DMS79 (cell line): ENCODE results near the gene FBXO17.

ENCODE experiments used
- DNase-seq: peaks from one replicate; lab custom pipeline; 2025; lab: John Stamatoyannopoulos, UW

FBXO17 gene

DNA sequence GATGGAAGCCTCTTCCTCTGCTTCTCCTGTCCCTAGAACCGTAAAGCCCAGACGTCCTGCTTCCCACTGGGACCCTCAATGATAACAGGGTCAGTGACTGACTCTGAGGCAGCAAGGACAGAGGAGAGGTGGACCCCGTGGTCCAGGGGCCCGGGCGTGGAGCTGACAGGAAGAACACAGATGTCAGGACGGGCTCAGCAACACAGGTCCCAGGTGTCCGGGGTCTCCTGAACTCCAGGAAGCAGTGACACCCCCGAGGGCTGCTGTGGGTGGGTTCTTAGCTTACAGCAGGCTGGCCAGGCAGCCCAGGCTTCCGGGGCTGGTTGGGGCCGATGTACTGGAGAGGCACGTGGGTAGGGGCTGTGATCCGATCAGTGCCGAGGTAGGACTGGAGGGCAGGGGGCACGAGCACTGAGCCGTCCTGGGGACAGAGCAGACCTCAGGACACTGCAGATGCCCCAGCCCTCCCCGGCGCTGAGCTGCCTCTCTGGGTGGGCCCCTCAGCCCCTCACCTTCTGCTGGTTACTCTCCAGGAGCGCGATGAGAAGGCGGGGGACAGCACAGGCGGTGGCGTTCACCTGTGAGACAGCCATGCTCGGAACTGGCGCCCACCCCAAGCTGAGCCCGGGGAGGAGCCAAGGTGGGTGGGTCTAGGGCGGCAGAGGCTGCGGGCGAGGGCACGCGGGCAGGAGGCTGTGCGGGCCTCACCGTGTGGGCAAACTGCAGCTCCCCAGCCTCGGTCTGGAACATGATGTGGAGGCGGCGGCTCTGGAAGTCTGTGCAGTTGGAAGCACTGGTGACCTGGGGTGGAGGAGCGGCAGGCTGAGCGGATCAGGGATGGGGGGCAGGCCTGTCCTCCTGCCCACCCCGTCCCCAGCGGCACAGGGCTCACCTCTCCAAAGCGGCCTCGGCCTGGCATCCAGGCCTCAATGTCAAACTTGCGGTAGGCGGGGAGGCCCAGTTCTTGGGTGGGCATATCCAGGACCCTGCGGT is 59.9 kb downstream of the FBXO17 start:
- no peak for DNase-seq

DNA sequence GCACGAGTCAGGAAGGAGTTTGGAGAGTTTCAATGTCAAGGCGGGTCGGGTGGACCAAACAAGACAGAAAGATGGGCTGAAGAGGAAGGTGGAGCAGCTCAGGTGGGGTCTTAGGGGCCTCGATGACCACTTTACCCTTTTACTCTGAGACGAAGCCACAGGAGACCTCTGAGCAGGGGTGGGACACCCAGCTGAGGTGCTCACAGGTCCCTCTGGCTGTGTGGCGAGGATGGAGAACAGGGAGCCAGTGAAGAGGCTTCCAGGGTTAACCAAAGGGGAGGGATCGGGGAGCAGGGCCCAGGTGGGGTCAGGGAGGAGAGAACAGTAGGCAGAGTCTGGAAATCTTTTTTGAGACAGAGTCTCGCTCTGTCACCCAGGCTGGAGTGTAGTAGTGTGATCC is 61.6 kb downstream of the FBXO17 start:
- DNase-seq = no peak

DNA sequence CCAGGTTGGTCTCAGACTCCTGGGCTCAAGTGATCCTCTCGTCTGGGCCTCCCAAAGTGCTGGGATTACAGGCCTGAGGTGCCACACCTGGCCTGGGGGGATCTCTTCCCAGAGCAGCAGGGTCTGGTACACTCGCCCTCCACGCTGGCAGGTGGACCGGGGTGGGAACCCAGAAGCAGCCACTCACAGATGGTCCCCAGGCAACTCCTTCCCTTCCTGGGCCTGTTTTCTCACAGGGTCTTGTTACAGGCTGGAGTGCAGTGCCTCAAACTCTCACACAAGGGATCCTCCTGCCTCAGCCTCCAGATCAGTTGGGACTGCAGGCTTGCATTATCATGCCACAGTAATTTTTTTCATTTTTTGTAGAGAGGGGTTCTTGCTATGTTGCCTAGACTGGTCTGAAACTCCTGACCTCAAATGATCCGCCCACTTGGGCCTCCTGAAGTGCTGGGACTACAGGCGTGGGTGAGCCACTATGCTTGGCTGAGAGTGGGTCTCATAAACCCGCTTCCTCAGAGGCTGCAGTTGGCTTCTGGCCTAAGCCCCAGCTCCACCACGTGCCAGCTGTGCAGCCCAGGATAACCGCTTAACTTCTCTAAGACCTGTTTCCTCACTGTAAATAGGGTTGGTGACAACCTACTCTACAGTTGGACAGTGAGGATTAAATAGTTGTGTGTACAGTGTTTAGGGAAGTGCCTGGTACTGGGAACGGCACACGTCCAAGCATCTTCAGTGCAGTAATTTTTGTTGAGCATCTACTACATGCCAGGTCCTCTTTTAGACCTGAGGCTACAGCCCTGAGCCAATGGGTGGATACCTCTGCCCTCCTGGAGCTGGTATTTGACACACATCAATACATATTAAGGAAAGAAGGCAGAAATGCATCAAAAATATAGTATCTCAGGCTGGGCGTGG is 62.7 kb downstream of the FBXO17 start:
- DNase-seq = no peak

DNA sequence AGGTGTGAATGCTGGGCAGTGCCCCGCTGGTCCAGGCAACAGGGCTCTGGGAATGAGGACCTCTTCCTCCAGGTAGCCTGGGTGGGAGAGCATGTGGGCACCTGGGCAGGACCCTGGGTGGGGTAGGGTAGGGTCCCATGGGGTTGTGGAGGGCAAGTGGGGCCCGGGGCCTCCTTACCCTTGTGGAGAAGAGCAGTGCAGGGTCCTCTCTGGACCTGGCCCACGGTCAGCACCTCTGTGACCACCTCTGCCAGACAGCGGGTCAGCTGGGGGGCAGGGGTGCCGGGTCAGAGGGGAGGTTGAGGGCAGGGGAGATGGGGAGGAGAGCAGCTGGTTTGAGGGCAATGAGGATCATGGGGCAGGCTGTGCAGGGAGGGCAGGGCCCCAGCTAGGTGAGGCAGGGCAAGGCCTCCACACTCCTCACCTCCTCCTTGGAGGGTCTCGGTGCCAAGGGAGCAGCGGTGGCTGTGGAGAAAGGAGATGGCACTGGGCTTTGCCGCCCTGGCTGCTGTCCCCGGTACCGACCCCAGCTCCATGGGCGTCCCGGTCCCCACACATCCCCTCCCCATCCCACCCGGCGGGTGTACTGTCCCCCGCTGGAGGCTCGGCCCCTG is 64.0 kb downstream of the FBXO17 start:
- no peak for DNase-seq

DNA sequence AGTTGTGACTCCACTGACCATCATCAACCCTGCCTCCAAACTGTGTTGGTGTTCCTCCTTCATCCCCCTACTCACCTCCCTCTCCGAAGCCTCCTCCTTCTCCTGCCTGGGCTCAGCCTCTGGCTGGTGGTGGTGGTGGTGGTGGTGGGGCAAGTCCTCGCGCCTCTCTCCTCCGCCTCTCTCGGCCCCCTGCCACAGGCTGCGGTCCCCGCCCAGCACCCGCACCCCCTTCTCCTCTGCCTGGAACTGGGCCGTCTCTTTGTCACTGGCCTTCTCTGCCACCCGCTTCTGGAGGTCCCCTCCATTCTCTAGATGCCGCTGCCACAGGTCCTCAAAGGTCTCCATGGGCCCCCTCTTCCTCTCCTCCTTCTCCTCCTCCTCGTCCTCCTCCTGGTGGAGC is 65.1 kb downstream of the FBXO17 start:
- DNase-seq = no peak

DNA sequence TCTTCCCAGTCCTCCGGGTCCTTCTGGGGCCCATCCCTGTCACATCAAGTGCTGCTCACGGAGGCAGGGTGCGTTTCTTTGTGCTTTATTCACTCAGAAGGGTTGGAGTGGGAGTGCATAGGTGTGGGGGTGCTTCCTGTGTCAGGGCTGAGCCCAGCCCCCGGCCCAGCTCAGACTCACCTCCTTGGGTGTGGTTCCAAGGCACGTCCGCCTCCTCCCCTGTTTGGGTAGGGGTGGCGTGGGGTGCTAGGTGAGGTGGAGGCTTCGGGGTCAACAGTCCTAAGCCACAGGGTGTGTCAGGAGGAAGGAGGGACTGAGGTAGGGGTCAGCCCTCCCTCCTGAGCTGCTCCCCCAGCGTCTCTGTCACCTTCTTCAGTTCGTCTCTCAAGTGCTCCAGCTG is 66.6 kb downstream of the FBXO17 start:
- DNase-seq = no peak

DNA sequence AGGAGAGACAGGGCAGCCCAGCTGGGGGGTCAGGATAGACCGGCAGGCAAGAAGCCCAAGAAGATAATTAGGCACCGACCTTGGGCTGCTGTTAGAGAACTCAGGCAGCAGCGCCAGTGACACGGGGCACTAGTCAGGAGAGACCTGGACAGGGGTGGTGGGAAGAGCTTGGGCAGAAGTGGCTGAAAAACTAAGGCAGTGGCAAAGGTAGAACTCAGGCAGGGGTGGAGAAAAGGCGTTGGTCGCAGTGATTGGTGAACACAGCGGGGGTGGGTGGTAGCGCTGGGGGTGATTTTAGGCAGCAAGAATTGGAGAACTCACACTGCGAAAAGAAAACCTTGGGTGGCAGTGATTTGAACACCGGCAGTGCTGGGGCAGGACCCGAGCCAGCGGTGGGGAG is 67.9 kb downstream of the FBXO17 start:
- no peak for DNase-seq

DNA sequence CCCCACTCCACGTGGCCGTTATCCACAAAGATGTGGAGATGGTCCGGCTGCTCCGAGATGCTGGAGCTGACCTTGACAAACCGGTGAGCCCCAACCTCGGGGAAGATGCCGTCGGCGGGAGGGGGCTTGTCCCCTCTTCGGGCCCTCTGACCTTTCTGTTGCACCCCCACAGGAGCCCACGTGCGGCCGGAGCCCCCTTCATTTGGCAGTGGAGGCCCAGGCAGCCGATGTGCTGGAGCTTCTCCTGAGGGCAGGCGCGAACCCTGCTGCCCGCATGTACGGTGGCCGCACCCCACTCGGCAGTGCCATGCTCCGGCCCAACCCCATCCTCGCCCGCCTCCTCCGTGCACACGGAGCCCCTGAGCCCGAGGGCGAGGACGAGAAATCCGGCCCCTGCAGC is 68.3 kb downstream of the FBXO17 start:
- no peak for DNase-seq

DNA sequence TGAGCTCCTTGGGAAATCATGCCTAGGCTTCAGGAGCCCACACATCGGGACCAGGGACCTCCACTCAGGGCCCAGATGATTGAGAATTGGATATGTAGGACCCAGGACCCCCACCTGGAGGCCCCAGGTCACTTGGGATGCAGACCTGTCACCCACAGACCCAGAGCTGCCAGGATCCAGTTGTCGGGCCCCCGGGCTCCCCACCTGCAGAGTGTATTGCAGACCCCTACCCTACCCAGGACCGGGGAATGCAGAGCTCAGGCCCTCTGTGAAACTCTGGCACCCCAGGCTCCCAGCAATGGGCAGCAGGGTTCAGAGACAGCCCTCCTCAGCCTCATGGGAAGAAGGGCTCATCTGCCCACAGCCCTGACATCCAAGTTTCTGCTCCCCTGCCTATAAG is 69.9 kb downstream of the FBXO17 start:
- DNase-seq = no peak

DNA sequence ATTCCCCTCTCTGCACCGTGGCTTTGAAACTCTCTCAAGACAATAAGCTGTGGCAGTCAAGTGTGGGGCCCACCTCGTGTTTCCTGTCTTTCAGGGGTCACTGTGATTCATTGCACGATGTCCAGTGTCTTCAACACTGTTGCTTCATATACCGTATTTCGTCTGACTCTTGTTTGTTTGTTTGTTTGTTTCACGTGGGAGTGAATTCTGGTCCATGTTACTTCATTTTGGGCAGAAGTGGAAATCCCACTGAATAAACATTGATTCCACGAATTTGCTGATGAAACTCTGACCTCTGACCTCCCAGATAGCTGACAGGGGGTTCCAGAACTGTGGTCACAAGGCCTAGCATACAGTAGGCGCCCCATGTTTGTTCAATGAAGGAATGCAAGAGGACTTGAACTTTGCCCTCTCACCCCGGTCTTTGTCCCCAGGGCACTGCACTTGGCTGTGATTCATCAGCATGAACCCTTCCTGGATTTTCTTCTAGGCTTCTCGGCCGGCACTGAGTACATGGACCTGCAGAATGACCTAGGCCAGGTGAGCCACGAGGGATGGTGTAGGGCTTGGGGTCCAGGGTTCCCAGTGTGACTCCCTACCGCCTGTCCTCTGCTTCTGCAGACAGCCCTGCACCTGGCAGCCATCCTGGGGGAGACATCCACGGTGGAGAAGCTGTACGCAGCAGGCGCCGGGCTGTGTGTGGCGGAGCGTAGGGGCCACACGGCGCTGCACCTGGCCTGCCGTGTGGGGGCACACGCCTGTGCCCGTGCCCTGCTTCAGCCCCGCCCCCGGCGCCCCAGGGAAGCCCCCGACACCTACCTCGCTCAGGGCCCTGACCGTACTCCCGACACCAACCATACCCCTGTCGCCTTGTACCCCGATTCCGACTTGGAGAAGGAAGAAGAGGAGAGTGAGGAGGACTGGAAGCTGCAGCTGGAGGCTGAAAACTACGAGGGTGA is 70.7 kb downstream of the FBXO17 start:
- no peak for DNase-seq

DNA sequence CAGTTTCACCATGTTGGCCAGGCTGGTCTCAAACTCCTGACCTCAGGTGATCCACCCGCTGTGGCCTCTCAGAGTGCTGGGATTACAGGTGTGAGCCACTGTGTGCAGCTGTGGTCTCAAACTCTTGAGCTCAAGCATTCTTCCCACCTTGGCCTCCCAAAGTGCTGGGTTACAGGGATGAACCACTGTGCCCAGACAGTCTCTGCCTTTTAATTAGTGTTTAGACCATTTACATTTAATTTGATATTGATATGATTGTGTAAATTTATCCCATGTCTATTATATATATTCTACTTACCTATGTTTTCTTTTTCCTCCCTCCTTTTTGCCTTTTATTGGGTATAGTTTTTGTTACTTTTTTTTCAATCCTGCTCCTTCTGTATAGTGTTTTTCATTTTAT is 73.9 kb downstream of the FBXO17 start:
- DNase-seq = no peak

DNA sequence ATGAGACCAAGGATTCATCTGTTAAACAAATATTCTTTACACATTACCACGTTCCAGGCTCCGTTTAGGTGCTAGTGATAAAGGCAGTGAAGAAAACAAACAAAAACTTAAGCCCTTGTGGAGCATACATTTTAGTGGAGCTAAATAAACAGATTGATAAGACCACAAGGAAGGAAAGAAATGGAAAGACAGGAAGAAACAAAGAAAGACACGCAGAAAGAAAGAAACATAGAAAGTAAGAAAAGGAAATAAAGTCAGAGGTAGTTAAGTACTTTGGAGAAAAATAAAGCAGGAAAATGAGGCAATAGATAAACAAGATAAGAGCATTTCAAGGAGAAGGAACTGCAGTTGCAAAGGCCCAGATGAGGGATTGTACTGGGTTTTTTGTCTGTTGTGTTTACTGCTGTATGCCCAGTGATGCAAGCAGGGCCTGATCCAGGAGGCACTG is 74.8 kb downstream of the FBXO17 start:
- DNase-seq = no peak

DNA sequence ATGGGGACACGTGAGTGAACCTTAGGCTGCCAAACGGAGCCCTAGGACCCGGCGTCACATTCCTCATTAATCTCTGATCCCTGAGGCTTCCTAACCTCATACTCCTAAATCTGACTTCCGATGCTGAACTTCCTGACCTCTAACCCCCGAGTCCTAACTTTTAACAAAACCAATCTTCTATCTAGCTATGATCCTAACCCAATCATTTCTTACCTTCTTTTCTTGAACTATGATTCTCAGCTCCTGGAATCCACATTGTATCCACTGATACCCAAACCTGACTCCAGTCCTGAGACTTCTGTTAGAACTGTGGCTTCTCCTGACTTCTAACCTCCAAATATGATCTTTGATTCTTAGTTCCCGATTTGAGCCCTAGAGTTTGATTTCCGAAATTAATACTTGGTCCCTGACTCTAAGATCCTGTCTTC is 75.3 kb downstream of the FBXO17 start:
- DNase-seq = no peak

DNA sequence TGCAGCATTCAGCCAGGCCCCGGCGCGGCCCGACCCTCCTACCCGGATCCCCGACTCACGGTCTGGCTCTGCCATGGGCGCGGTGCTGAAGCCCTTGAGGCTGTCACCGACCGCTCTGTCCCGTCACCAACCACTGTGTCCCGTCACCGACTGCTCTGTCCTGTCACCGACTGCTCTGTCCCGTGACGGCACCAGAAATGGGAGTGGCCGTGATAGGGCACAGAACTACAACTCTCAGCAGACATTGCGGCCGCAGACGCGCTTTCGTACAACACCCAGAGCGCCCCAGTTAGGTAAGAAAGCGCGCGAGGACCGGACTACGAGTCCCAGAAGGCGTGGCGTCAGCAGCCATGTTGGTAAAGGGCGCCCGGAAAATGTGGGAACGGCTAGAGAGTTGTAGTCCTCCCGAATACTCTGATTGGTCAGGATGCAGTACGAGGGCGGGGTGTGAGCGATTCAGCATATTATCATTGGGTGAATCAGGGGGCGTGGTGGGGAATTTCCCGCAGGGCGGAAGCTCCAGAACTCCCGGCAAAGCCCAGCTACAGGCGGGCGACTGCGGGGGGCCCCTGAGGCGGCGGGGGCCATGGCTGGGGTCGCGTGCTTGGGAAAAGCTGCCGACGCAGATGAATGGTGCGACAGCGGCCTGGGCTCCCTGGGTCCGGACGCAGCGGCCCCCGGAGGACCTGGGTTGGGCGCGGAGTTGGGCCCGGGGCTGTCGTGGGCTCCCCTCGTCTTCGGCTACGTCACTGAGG is 75.9 kb downstream of the FBXO17 start, which contains the start of the genes NFKBIB and SIRT2:
TSS of gene NFKBIB (plus strand) at position 523 of the 755 bp plus-strand sequence. CDS start at position 587, 64 bp downstream.
TSS of gene SIRT2 (minus strand) at position 172 of the 755 bp plus-strand sequence. CDS start at position 75, 97 bp downstream.
- DNase-seq = peak; percentile 100

DNA sequence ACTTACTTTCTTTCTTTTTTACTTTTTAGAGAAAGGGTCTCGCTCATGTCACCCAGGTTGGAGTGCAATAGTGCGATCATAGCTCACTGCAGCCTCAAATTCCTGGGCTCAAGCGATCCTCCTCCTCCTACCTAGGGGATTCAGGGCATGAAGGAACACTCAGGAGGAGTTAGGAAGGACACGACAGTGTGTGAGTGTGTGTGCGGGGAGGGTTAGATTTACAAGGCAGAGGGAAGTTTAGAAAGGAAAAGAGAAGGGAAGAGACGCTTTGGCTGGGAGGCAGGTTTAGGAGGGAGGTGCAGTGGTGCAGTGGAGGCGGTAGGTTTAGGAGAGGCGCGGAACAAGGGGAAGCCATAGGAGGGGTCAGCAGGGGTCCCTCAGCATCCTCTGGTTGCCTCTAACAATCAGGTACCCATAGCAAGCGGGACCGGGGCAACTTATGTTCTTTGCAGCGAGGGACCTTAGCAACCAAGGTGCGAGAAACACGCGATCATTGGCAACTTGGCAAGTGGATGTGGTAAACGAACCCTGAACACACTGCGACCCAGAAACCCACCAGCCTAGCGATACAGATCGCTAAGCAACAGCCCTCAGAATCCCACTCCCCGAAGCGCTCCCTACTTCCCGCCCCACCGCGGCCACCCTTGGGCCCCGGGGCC is 76.6 kb downstream of the FBXO17 start:
- DNase-seq = no peak

DNA sequence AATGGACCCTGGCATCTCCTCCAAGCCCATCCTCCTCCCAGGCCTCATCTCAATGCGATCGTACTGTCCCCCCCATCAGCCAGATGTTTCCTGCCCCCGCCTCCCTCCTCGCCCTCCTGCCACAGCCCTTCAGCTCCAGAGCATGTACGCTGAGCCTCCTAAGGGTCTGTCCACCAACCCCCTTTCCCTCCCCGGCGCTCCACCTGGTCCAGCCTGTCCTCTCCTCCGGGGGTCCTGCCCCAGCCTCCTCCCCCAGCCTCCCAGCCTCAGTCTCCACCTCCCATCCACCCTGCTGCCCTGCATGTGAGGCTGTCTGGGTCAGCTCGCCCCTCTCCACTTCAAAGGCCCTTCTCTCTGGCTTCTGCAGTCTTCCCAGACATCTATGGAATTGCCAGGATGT is 80.6 kb downstream of the FBXO17 start:
- no peak for DNase-seq

DNA sequence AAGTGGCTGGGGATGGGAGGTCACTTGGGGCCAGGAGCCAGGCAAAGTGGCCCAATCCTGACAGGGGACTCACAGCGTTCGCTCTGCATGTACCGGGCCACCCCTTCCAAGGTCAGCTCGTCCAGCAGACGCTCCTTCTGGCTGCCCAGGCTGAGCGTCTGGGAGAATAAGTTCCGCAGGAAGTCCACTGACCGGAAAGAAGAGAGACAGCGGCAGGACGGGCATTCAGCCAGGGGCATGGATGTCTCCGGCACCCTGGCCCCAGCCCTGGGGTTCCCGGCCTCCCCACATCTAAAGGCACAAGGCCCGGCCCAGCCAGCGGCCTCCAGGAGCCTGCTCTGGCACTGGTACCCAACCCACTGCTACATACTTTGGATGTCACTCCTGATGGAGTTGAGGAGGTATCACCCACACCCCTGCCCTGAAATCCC is 82.2 kb downstream of the FBXO17 start:
- peak; percentile 70 for DNase-seq

DNA sequence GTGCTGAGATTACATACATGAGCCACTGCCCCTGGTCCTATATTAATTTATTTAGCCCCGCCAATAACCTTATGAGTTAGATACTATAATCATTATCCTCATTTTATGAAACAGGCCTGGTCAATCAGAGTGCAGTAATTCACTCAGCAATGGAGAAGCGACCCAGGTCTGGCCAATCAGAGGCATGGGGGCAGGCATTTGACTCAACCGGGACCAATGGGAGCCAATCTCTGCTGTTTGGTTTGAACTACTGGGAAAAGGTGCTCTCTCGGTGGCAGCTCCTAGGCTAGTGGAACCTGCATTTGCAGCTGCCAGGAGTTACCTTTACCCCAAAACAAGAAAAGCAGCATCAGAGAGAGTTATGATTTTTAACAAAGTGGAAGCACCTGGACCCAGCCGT is 82.7 kb downstream of the FBXO17 start:
- peak; percentile 70 for DNase-seq

DNA sequence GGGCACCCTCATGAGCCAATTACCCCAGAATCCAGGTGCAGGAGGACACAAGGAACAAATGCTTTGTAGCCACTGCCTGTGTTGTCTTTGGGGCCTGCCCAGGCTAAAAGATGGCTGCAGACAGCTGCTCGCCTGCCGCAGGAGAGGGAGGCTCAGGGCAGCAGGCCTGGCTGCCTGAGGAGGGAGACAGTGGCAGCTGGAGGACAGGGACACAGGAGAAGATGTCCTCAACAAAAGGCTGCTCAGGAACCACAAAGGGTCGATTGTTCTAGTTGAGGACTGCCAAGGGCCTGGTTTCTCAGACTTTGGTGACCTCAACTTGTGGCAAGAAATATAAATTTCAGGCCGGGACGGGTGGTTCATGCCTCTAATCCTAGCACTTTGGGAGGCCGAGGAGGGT is 83.8 kb downstream of the FBXO17 start:
- no peak for DNase-seq
